WTC11 (cell line): ENCODE measurements around the gene DHRS7B. TPM values are rescaled to one million over a fixed set of nuclear protein-coding genes. Genes with fewer than 3 reads are reported as not detected.

Experiments used
- ATAC-seq: fragments of 200-7000 bp; cut with Tn5 transposase; 2 replicates; pipeline ENCODE4 v1.10.0; 2021; ENCODE audit warnings: mild to moderate bottlenecking, moderate library complexity
- CTCF ChIA-PET: fragments of 300-600 bp; sonication (Branson Sonifier 250); formaldehyde crosslinking; loops from one replicate; lab custom pipeline; 2021; ENCODE audit warnings: antibody characterized with exemption; lab: Charles Lee
- POLR2A ChIA-PET: fragments of 350-600 bp; sonication (Branson Sonifier 250); formaldehyde crosslinking; loops from one replicate; lab custom pipeline; 2021; ENCODE audit warnings: antibody characterized with exemption; lab: Charles Lee
- DNase-seq: peaks from one replicate; pipeline ENCODE4 v3.0.0; 2021; ENCODE audit warnings: low spot score
- H3K27ac Mint-ChIP-seq: 2 replicates; pipeline ENCODE4 v1.8.0; 2021; ENCODE audit warnings: mixed read lengths
- H3K27me3 Mint-ChIP-seq: 2 replicates; pipeline ENCODE4 v1.8.0; 2021; ENCODE audit warnings: low read depth, mild to moderate bottlenecking, moderate library complexity, mixed read lengths
- H3K36me3 Mint-ChIP-seq: 2 replicates; pipeline ENCODE4 v1.8.0; 2021; ENCODE audit warnings: mixed read lengths
- H3K4me1 Mint-ChIP-seq: 2 replicates; pipeline ENCODE4 v1.8.0; 2022; ENCODE audit warnings: mixed read lengths
- H3K4me3 Mint-ChIP-seq: 2 replicates; pipeline ENCODE4 v1.8.0; 2021; ENCODE audit warnings: mild to moderate bottlenecking, moderate library complexity, mixed read lengths
- H3K9me3 Mint-ChIP-seq: 2 replicates; pipeline ENCODE4 v1.8.0; 2021; ENCODE audit warnings: mixed read lengths
- CREM ChIP-seq: sonication (generic); formaldehyde crosslinking; IDR thresholded peaks from 2 replicates; pipeline ENCODE4 v1.8.1; 2022; ENCODE audit warnings: mild to moderate bottlenecking, missing genetic modification reagents, moderate library complexity
- ELF4 ChIP-seq: sonication (generic); formaldehyde crosslinking; IDR thresholded peaks from 2 replicates; pipeline ENCODE4 v1.8.1; 2022; ENCODE audit warnings: low read depth, mild to moderate bottlenecking, moderate library complexity, missing genetic modification reagents
- ESRRA ChIP-seq: sonication (generic); formaldehyde crosslinking; IDR thresholded peaks from 2 replicates; pipeline ENCODE4 v1.8.1; 2022; ENCODE audit warnings: mild to moderate bottlenecking, missing genetic modification reagents, borderline replicate concordance
- GABPB1 ChIP-seq: sonication (generic); formaldehyde crosslinking; IDR thresholded peaks from 2 replicates; pipeline ENCODE4 v1.8.1; 2023; ENCODE audit warnings: mild to moderate bottlenecking, missing genetic modification reagents
- GRHL2 ChIP-seq: fragments of 250-450 bp; sonication (Bioruptor Pico); IDR thresholded peaks from 2 replicates; pipeline ENCODE4 v1.8.0; 2022; ENCODE audit warnings: mild to moderate bottlenecking, moderate library complexity; ENCODE audit not compliant: insufficient replicate concordance, severe bottlenecking
- NFYB ChIP-seq: sonication (generic); formaldehyde crosslinking; conservative IDR thresholded peaks from 2 replicates; pipeline ENCODE4 v1.8.0; 2022; ENCODE audit warnings: low read depth, missing genetic modification reagents
- NR3C1 ChIP-seq: sonication (generic); formaldehyde crosslinking; conservative IDR thresholded peaks from 2 replicates; pipeline ENCODE4 v1.8.1; 2023; ENCODE audit warnings: low read depth, mild to moderate bottlenecking, missing genetic modification reagents
- OVOL2 ChIP-seq: fragments of 250-450 bp; sonication (Bioruptor Pico); IDR thresholded peaks from 2 replicates; pipeline ENCODE4 v1.9.0; 2021; ENCODE audit warnings: mild to moderate bottlenecking, borderline replicate concordance
- PRRX2 ChIP-seq: fragments of 250-450 bp; sonication (Bioruptor Pico); IDR thresholded peaks from 2 replicates; pipeline ENCODE4 v1.8.0; 2021; ENCODE audit warnings: mild to moderate bottlenecking
- SOX15 ChIP-seq: fragments of 250-450 bp; sonication (Bioruptor Pico); IDR thresholded peaks from 2 replicates; pipeline ENCODE4 v1.9.0; 2021; ENCODE audit warnings: mild to moderate bottlenecking
- TEAD1 ChIP-seq: sonication (generic); formaldehyde crosslinking; IDR thresholded peaks from 2 replicates; pipeline ENCODE4 v1.8.0; 2022; ENCODE audit warnings: mild to moderate bottlenecking, missing genetic modification reagents
- TEAD4 ChIP-seq: sonication (generic); formaldehyde crosslinking; IDR thresholded peaks from 2 replicates; pipeline ENCODE4 v1.8.0; 2022; ENCODE audit warnings: mild to moderate bottlenecking, missing genetic modification reagents
- total RNA-seq: library from RNA; stranded (reverse); gene quantifications from 3 replicates; pipeline ENCODE4 v1.2.3, GENCODE V29; 2021
- TF ChIP-seq, protein P1 (sequence below): fragments of 250-450 bp; sonication (Bioruptor Pico); IDR thresholded peaks from 2 replicates; pipeline ENCODE4 v1.9.0; 2021; ENCODE audit warnings: mild to moderate bottlenecking
- TF ChIP-seq, protein P2 (sequence below): sonication (generic); formaldehyde crosslinking; IDR thresholded peaks from 2 replicates; pipeline ENCODE4 v1.8.1; 2022; ENCODE audit warnings: missing genetic modification reagents, borderline replicate concordance
- TF ChIP-seq, protein P3 (sequence below): sonication (generic); formaldehyde crosslinking; IDR thresholded peaks from 2 replicates; pipeline ENCODE4 v1.8.0; 2023; ENCODE audit warnings: missing genetic modification reagents, mild to moderate bottlenecking, borderline replicate concordance
- TF ChIP-seq, protein P4 (sequence below): sonication (generic); formaldehyde crosslinking; IDR thresholded peaks from 2 replicates; pipeline ENCODE4 v1.8.1; 2023; ENCODE audit warnings: mild to moderate bottlenecking, missing genetic modification reagents, moderate library complexity
- TF ChIP-seq, protein P5 (sequence below): sonication (generic); formaldehyde crosslinking; IDR thresholded peaks from 2 replicates; pipeline ENCODE4 v1.8.1; 2023; ENCODE audit warnings: mild to moderate bottlenecking, missing genetic modification reagents, borderline replicate concordance

The DHRS7B gene
- total RNA-seq, 1 experiment from 2014 or later, result 15.6 TPM

DNA sequence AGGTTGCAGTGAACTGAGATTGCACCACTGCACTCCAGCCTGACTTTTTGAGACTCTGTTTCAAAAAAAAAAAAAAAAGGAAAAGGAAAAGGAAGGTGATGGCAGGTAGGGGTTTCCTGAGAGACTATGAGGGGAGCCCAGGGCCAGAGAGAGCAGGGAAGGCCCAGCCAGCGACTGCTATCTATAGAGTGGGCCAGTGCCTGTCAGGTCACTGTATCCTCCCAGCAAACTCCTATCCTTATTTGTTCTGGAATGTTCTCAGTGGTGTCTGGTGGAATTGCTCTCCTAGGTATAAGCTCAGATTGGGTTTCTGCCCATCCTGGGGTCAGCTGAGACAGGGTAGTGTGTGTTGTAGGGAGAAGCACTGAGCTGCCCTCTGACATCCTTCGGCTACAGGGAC lies 102.1 kb downstream of the DHRS7B start:
- H3K27ac Mint-ChIP-seq, result no peak overlapping the region
- peaks cover 5% of the 10 kb centered on the region; the same call in 1 of the 2 replicates for H3K36me3 Mint-ChIP-seq
- 0 out of 2 replicates have a peak, but pooled peaks cover 3% of the 10 kb centered on the region for H3K27me3 Mint-ChIP-seq
- no peaks in the 10 kb centered on the region for H3K4me1 Mint-ChIP-seq
- no peak for ATAC-seq
- ChIA-PET POLR2A (no interaction called here), CTCF (interaction anchor here (1.9 kb wide), 1 partner anchor 11 kb away, joined by 6 read pairs; no protein-coding TSS in a partner anchor)
- peaks cover 11% of the 10 kb centered on the region for H3K9me3 Mint-ChIP-seq
- TF ChIP-seq GRHL2 (CRISPR knock-in tag), result no peak
- TF ChIP-seq, protein P1, sequence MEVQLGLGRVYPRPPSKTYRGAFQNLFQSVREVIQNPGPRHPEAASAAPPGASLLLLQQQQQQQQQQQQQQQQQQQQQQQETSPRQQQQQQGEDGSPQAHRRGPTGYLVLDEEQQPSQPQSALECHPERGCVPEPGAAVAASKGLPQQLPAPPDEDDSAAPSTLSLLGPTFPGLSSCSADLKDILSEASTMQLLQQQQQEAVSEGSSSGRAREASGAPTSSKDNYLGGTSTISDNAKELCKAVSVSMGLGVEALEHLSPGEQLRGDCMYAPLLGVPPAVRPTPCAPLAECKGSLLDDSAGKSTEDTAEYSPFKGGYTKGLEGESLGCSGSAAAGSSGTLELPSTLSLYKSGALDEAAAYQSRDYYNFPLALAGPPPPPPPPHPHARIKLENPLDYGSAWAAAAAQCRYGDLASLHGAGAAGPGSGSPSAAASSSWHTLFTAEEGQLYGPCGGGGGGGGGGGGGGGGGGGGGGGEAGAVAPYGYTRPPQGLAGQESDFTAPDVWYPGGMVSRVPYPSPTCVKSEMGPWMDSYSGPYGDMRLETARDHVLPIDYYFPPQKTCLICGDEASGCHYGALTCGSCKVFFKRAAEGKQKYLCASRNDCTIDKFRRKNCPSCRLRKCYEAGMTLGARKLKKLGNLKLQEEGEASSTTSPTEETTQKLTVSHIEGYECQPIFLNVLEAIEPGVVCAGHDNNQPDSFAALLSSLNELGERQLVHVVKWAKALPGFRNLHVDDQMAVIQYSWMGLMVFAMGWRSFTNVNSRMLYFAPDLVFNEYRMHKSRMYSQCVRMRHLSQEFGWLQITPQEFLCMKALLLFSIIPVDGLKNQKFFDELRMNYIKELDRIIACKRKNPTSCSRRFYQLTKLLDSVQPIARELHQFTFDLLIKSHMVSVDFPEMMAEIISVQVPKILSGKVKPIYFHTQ (CRISPR knock-in tag), result no peak
- TF ChIP-seq ELF4 (CRISPR knock-in tag), result no peak
- no peak for TF ChIP-seq TEAD4 (CRISPR knock-in tag)
- TF ChIP-seq NFYB (CRISPR knock-in tag), result no peak
- no peak for TF ChIP-seq TEAD1 (CRISPR knock-in tag)
- TF ChIP-seq, protein P2, sequence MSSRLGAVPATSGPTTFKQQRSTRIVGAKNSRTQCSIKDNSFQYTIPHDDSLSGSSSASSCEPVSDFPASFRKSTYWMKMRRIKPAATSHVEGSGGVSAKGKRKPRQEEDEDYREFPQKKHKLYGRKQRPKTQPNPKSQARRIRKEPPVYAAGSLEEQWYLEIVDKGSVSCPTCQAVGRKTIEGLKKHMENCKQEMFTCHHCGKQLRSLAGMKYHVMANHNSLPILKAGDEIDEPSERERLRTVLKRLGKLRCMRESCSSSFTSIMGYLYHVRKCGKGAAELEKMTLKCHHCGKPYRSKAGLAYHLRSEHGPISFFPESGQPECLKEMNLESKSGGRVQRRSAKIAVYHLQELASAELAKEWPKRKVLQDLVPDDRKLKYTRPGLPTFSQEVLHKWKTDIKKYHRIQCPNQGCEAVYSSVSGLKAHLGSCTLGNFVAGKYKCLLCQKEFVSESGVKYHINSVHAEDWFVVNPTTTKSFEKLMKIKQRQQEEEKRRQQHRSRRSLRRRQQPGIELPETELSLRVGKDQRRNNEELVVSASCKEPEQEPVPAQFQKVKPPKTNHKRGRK (CRISPR knock-in tag), result no peak
- no peak for TF ChIP-seq ESRRA (CRISPR knock-in tag)
- no peak for TF ChIP-seq PRRX2 (CRISPR knock-in tag)
- TF ChIP-seq, protein P3, sequence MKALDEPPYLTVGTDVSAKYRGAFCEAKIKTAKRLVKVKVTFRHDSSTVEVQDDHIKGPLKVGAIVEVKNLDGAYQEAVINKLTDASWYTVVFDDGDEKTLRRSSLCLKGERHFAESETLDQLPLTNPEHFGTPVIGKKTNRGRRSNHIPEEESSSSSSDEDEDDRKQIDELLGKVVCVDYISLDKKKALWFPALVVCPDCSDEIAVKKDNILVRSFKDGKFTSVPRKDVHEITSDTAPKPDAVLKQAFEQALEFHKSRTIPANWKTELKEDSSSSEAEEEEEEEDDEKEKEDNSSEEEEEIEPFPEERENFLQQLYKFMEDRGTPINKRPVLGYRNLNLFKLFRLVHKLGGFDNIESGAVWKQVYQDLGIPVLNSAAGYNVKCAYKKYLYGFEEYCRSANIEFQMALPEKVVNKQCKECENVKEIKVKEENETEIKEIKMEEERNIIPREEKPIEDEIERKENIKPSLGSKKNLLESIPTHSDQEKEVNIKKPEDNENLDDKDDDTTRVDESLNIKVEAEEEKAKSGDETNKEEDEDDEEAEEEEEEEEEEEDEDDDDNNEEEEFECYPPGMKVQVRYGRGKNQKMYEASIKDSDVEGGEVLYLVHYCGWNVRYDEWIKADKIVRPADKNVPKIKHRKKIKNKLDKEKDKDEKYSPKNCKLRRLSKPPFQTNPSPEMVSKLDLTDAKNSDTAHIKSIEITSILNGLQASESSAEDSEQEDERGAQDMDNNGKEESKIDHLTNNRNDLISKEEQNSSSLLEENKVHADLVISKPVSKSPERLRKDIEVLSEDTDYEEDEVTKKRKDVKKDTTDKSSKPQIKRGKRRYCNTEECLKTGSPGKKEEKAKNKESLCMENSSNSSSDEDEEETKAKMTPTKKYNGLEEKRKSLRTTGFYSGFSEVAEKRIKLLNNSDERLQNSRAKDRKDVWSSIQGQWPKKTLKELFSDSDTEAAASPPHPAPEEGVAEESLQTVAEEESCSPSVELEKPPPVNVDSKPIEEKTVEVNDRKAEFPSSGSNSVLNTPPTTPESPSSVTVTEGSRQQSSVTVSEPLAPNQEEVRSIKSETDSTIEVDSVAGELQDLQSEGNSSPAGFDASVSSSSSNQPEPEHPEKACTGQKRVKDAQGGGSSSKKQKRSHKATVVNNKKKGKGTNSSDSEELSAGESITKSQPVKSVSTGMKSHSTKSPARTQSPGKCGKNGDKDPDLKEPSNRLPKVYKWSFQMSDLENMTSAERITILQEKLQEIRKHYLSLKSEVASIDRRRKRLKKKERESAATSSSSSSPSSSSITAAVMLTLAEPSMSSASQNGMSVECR (CRISPR knock-in tag), result no peak
- TF ChIP-seq NR3C1 (CRISPR knock-in tag), result no peak
- TF ChIP-seq CREM (CRISPR knock-in tag), result no peak
- no peak for TF ChIP-seq GABPB1
- no peak for TF ChIP-seq OVOL2 (CRISPR knock-in tag)
- TF ChIP-seq, protein P4, sequence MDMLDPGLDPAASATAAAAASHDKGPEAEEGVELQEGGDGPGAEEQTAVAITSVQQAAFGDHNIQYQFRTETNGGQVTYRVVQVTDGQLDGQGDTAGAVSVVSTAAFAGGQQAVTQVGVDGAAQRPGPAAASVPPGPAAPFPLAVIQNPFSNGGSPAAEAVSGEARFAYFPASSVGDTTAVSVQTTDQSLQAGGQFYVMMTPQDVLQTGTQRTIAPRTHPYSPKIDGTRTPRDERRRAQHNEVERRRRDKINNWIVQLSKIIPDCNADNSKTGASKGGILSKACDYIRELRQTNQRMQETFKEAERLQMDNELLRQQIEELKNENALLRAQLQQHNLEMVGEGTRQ (CRISPR knock-in tag), result no peak
- TF ChIP-seq, protein P5, sequence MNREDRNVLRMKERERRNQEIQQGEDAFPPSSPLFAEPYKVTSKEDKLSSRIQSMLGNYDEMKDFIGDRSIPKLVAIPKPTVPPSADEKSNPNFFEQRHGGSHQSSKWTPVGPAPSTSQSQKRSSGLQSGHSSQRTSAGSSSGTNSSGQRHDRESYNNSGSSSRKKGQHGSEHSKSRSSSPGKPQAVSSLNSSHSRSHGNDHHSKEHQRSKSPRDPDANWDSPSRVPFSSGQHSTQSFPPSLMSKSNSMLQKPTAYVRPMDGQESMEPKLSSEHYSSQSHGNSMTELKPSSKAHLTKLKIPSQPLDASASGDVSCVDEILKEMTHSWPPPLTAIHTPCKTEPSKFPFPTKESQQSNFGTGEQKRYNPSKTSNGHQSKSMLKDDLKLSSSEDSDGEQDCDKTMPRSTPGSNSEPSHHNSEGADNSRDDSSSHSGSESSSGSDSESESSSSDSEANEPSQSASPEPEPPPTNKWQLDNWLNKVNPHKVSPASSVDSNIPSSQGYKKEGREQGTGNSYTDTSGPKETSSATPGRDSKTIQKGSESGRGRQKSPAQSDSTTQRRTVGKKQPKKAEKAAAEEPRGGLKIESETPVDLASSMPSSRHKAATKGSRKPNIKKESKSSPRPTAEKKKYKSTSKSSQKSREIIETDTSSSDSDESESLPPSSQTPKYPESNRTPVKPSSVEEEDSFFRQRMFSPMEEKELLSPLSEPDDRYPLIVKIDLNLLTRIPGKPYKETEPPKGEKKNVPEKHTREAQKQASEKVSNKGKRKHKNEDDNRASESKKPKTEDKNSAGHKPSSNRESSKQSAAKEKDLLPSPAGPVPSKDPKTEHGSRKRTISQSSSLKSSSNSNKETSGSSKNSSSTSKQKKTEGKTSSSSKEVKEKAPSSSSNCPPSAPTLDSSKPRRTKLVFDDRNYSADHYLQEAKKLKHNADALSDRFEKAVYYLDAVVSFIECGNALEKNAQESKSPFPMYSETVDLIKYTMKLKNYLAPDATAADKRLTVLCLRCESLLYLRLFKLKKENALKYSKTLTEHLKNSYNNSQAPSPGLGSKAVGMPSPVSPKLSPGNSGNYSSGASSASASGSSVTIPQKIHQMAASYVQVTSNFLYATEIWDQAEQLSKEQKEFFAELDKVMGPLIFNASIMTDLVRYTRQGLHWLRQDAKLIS (CRISPR knock-in tag), result no peak
- no peak for TF ChIP-seq SOX15
- DNase-seq, result no peak
- no peak overlapping the region for H3K4me3 Mint-ChIP-seq
